HG02885 (cell line): ENCODE measurements around the gene APOBR.
"Not testable (repeated sequence)": the region's sequence is repeated elsewhere in the genome, so short reads cannot be mapped to it uniquely, and the experiment has no call there.

ENCODE experiments used
- ATAC-seq: cut with Tn5 transposase; IDR thresholded peaks from one replicate; pipeline ENCODE4 v1.9.1; 2021; ENCODE audit warnings: mild to moderate bottlenecking; ENCODE audit not compliant: unreplicated experiment, poor library complexity

APOBR gene

GRCh38 chr16:28498666-28499381, 4.4 kb downstream of the APOBR start:
- no peak for ATAC-seq

- no peak for ATAC-seq
Measured at GRCh38 chr16:28499854-28500253, 5.4 kb downstream of the APOBR start.

GRCh38 chr16:28500476-28501180, 6.2 kb downstream of the APOBR start:
- not testable (repeated sequence) for ATAC-seq

- no peak for ATAC-seq
Measured at GRCh38 chr16:28501258-28502232, 7.1 kb downstream of the APOBR start.

- no peak for ATAC-seq
Measured at GRCh38 chr16:28502290-28502689, 7.8 kb downstream of the APOBR start.

- ATAC-seq, result no peak
Measured at GRCh38 chr16:28503470-28504259, 9.2 kb downstream of the APOBR start.

- ATAC-seq, result no peak
Measured at GRCh38 chr16:28504707-28505404, 10.4 kb downstream of the APOBR start.

GRCh38 chr16:28505489-28506137, 11.2 kb downstream of the APOBR start:
- ATAC-seq, result no peak

- no peak for ATAC-seq
Measured at GRCh38 chr16:28511031-28511430, 16.6 kb downstream of the APOBR start.

GRCh38 chr16:28511801-28512789, 17.7 kb downstream of the APOBR start:
- ATAC-seq, result no peak

- ATAC-seq, result no peak
Measured at GRCh38 chr16:28513484-28514181, 19.2 kb downstream of the APOBR start.

- ATAC-seq, result no peak
Measured at GRCh38 chr16:28514246-28514645, 19.8 kb downstream of the APOBR start.

- ATAC-seq, result no peak
Measured at GRCh38 chr16:28520672-28521071, 26.2 kb downstream of the APOBR start.

GRCh38 chr16:28521436-28521835, 27.0 kb downstream of the APOBR start:
- no peak for ATAC-seq

GRCh38 chr16:28522792-28523191, 28.3 kb downstream of the APOBR start:
- no peak for ATAC-seq

GRCh38 chr16:28524681-28525171, 30.3 kb downstream of the APOBR start:
- no peak for ATAC-seq
